SU-DHL-6 (cell line): ENCODE results near the gene SPRR2A.
"Not testable (repeated sequence)": the region's sequence is repeated elsewhere in the genome, so short reads cannot be mapped to it uniquely, and the experiment has no call there.

ENCODE experiments used
- EZH2phosphoT487 ChIP-seq: fragments of 200-600 bp; sonication (generic), shearing (Covaris generic); conservative IDR thresholded peaks from 2 replicates; pipeline ENCODE4 v1.6.1; 2018; ENCODE audit warnings: mild to moderate bottlenecking, antibody characterized with exemption, low read length, moderate library complexity, mixed read lengths
- TF ChIP-seq, protein P1 (sequence below): fragments of 200-600 bp; sonication (generic); IDR thresholded peaks from one replicate; pipeline ENCODE4 v1.5.1; 2017; ENCODE audit warnings: antibody characterized with exemption, mild to moderate bottlenecking, low read length, moderate library complexity; ENCODE audit not compliant: insufficient read depth, poor library complexity, severe bottlenecking

DNA sequence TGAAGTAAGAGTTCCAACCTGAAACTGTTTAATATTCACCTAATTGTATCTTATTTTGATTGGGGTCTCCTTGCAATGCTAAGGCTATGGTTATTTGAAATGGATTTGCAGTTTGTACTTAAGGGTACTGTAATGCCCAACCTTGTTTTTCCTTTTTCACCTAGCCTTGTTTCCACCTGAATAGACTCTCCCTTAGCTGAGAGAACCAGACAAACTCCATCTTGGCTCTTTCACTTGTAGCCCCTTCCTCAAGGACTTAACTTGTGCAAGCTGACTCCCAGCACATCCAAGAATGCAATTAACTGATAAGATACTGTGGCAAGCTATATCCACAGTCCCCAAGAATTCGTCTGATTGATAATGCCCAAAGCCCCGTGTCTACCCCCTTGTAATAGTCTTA lies 35.5 kb downstream of the SPRR2A start:
- TF ChIP-seq, protein P1, sequence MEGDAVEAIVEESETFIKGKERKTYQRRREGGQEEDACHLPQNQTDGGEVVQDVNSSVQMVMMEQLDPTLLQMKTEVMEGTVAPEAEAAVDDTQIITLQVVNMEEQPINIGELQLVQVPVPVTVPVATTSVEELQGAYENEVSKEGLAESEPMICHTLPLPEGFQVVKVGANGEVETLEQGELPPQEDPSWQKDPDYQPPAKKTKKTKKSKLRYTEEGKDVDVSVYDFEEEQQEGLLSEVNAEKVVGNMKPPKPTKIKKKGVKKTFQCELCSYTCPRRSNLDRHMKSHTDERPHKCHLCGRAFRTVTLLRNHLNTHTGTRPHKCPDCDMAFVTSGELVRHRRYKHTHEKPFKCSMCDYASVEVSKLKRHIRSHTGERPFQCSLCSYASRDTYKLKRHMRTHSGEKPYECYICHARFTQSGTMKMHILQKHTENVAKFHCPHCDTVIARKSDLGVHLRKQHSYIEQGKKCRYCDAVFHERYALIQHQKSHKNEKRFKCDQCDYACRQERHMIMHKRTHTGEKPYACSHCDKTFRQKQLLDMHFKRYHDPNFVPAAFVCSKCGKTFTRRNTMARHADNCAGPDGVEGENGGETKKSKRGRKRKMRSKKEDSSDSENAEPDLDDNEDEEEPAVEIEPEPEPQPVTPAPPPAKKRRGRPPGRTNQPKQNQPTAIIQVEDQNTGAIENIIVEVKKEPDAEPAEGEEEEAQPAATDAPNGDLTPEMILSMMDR: not testable (repeated sequence)
- not testable (repeated sequence) for TF ChIP-seq EZH2phosphoT487
